IgD-negative memory B cell (primary cell): ENCODE data around the gene LDLRAD4. TPM values are rescaled to one million over a fixed set of nuclear protein-coding genes. Genes with fewer than 3 reads are reported as not detected.

ENCODE experiments used
- H3K27ac Mint-ChIP-seq, 3 donors: one replicate each; pipeline ENCODE4 v1.8.0; 2020 to 2022; ENCODE audit warnings: mild to moderate bottlenecking in 3 of 3, mixed read lengths in 3 of 3, moderate library complexity in 1 of 3
- H3K27me3 Mint-ChIP-seq: one replicate; pipeline ENCODE4 v1.8.0; 2021; ENCODE audit warnings: mixed read lengths
- H3K36me3 Mint-ChIP-seq: one replicate; pipeline ENCODE4 v1.8.0; 2020; ENCODE audit warnings: mild to moderate bottlenecking, mixed read lengths
- H3K4me1 Mint-ChIP-seq, 3 donors: one replicate each; pipeline ENCODE4 v1.8.0; 2020 to 2022; ENCODE audit warnings: mixed read lengths in 3 of 3, mild to moderate bottlenecking in 1 of 3
- H3K4me3 Mint-ChIP-seq, 4 donors: one replicate each; pipeline ENCODE4 v1.8.0; 2020 to 2022; ENCODE audit warnings: mild to moderate bottlenecking in 4 of 4, mixed read lengths in 4 of 4, moderate library complexity in 3 of 4
- H3K9me3 Mint-ChIP-seq, 3 donors: one replicate each; pipeline ENCODE4 v1.8.0; 2020 to 2021; ENCODE audit warnings: mixed read lengths in 3 of 3, mild to moderate bottlenecking in 1 of 3
- polyA plus RNA-seq: library from polyadenylated mRNA; unstranded; fragments of 300-500 nt; fragmentation: Illumina TruSeq; gene quantifications from one replicate; pipeline ENCODE4 v1.2.3, GENCODE V29; 2021

LDLRAD4 gene
- polyA plus RNA-seq, 1 donor from 2014 or later: 5.1 TPM

DNA sequence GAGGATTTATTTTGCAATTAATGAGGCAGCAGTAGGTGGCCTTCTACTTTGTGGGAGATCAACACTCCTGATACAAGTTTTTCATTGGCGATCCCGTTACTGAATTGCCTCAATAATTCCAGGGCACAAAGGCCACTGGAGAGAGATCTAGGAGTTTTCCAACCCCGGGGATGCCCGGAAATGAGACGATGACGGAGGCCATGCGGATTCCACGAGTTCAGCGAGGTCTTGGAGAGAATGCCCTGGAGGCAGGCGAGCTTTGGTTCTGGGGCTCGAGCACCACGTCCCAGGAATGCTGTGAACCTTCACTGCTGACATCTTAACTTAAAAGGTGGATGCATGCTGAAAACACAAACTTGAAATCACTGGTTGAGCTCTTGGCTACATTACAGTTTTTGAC lies 74.2 kb downstream of the LDLRAD4 start:
- H3K36me3 Mint-ChIP-seq: no peaks in the 10 kb centered on the region
- H3K4me1 Mint-ChIP-seq: peaks cover 5 to 12% (median 6%) of the 10 kb centered on the region in 3 donors

DNA sequence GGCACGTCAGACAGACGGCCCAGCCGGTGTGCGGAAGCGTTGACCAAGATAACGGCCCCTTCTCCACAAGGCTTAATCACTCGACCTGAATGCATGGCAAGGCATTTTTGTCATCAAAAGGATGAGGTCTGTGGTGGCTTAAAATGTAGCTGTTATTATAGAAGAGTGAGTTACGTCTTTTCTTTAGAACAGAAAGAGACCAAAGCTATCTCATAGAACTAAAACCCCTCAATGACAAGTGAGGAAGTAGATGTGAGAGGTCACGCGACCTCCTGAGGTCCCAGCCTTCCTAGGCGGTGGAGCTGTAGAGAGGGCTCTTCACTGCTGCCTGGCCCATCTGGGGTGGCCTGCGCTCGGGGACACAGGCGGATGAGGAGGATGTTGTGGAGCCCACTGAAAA lies 75.7 kb downstream of the LDLRAD4 start:
- no peaks in the 10 kb centered on the region for H3K36me3 Mint-ChIP-seq
- no peak overlapping the region for H3K4me3 Mint-ChIP-seq
- H3K4me1 Mint-ChIP-seq: peaks cover under 1 to 7% (median 2%) of the 10 kb centered on the region in 3 donors
- H3K27ac Mint-ChIP-seq: peak overlapping the region in 1 of 3 donors; percentile 61
- H3K9me3 Mint-ChIP-seq: peaks cover 0 to 1% (median 0%) of the 10 kb centered on the region in 3 donors
- H3K27me3 Mint-ChIP-seq: peaks cover 5% of the 10 kb centered on the region

More for the DNA sequence above, 74.2 kb downstream of the LDLRAD4 start:
- Mint-ChIP-seq H3K9me3 (peaks cover 0 to under 1% (median 0%) of the 10 kb centered on the region in 3 donors), H3K27ac (no peak overlapping the region), H3K27me3 (peaks cover 5% of the 10 kb centered on the region), H3K4me3 (no peak overlapping the region)

DNA sequence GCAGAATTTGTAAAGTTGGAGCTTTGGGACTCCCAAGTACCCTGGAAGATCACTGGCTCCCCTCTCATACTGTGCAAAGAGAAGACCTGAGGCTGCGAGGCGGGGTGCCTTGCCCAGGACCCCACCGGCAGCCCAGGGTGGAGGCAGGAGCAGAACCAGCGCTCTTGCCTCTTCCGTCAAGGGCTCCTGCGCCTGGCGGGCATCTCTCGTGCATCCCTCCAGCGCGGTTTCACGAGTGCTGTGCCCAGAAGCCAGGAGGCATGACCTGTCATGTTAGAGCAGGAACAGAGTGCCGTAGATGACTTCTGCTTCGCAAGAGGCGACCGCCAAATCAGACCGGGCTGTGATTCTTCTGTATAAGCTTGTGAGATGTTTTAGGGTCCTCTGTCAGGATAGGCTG lies 77.3 kb downstream of the LDLRAD4 start:
- Mint-ChIP-seq H3K36me3 (no peaks in the 10 kb centered on the region), H3K4me3 (no peak overlapping the region), H3K9me3 (peaks cover 0 to 1% (median 0%) of the 10 kb centered on the region in 3 donors), H3K27me3 (peaks cover 9% of the 10 kb centered on the region), H3K27ac (no peak overlapping the region), H3K4me1 (peaks cover 0 to 2% (median 0%) of the 10 kb centered on the region in 3 donors)

DNA sequence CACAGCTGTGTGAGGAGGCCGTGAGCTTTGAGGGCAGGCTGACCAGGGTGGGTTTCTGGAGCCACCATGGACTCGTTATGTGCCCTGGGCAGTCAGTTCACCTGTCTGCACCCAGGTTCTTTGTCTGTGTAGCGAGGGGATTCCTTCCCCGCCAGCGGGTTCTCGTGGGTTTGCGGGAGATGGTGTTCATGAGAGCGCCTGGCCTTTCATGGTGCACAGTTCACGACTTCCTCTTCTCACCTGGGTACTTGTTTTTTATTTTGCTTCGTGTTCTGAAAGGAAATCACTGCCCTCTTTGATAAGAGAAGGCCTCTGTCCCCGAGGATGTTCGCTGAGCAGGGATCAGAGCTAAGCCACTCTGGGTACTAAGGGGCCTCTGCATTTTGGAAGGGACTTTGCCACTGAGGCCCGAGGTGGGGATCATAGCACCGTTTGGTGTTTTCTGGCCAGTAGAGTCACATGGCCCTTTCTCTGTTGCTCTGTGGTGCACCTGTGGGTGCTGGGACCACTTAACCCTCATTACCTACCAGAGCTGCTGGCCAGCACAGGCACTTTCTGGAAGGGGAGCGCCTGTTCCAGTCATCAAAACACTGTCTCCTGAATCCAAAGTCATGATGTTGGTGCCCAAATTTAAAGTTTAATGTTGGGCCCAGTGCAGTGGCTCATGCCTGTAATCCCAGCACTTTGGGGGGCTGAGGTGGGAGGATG lies 78.5 kb downstream of the LDLRAD4 start:
- Mint-ChIP-seq H3K4me3 (no peak overlapping the region), H3K4me1 (no peaks in the 10 kb centered on the region), H3K27ac (peak overlapping the region in 1 of 3 donors; percentile 46), H3K27me3 (peaks cover 11% of the 10 kb centered on the region), H3K9me3 (peaks cover 0 to 1% (median 0%) of the 10 kb centered on the region in 3 donors), H3K36me3 (no peaks in the 10 kb centered on the region)

DNA sequence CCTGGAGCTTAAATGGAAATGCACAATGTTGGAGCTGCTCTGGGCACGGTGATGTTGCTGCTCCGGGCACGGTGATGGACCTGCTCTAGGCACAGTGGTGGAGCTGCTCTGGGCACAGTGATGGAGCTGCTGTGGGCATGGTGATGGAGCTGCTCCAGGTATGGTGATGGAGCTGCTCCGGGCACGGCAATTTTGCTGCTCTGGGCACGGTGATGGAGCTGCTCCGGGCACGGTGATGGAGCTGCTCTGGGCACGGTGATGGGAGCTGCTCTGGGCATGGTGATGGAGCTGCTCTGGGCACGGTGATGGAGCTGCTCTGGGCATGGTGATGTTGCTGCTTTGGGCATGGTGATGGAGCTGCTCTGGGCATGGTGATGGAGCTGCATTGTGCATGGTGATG lies 79.7 kb downstream of the LDLRAD4 start:
- Mint-ChIP-seq H3K27ac (no peak overlapping the region), H3K4me1 (peaks cover 0 to 7% (median under 1%) of the 10 kb centered on the region in 3 donors), H3K27me3 (peaks cover 16% of the 10 kb centered on the region), H3K9me3 (peaks cover 0 to 1% (median 0%) of the 10 kb centered on the region in 3 donors), H3K36me3 (no peaks in the 10 kb centered on the region), H3K4me3 (no peak overlapping the region)

DNA sequence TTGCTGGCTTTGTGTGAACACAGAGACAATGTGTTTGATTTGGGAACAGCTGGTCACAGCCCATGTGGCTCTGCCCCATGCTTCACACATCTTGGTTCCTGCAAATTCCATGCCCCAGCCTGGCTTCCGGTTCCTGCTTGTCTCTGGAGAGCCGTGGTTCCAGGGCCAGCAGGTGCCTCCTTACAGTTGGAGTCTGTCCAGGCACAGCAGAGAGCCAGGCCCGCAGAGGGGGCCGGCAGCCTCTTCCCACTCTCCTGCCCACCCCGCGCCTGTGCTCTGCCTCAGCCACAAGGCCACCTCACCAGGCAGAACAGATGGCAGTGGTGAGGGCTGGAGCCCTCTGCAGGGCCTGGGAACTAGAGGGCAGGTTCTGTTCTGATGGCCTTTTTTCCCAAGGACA lies 81.5 kb downstream of the LDLRAD4 start:
- Mint-ChIP-seq H3K36me3 (peaks cover 2% of the 10 kb centered on the region), H3K27me3 (peaks cover 20% of the 10 kb centered on the region), H3K9me3 (peaks cover 0 to 1% (median 0%) of the 10 kb centered on the region in 3 donors), H3K4me1 (peaks cover 0 to 7% (median 2%) of the 10 kb centered on the region in 3 donors), H3K4me3 (no peak overlapping the region), H3K27ac (no peak overlapping the region)

DNA sequence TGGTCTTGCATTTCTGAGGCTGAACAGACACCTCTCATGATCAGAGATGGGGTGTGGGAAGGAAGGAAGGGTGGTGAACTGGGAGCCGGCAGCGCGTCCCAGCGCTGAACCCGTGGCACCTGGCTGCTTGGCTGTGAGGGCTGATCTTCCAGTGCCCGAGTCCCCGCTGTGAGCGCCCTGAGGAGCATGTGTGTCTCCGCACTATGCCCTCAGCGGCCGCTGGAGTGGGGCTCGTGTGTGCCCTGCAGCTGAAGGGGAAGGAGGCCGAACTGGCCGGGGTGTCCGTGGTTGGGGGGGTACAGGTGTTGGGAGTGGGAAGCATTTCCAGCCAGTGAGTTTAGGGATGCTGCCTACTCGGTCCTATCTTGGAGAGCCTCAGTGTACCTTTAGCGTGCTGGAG lies 82.2 kb downstream of the LDLRAD4 start:
- Mint-ChIP-seq H3K4me3 (no peak overlapping the region), H3K27ac (no peak overlapping the region), H3K4me1 (peaks cover 0 to 7% (median 2%) of the 10 kb centered on the region in 3 donors)

DNA sequence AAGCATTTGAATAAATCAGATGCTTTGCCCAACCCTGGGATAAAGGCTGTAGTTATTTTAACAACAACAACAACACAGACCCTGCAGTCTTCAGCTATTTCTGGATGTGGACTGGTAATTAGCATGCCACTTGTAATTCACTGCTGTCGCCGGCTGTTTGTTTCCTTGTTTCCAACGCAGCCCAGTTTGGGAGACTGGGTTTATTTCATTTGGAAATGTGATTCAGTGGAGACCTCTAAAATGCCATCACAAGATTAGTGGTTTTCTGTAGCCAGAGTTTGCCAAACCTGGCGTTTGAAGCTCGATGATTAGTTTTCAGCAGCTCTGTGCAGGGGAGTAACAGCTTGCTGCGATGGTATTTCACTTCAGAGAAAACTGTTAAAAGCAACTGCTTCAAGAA lies 83.5 kb downstream of the LDLRAD4 start:
- Mint-ChIP-seq H3K36me3 (peaks cover 2% of the 10 kb centered on the region), H3K27ac (no peak overlapping the region), H3K9me3 (peaks cover 0 to 7% (median 1%) of the 10 kb centered on the region in 3 donors), H3K4me3 (no peak overlapping the region), H3K4me1 (peaks cover 0 to 7% (median 2%) of the 10 kb centered on the region in 3 donors), H3K27me3 (peaks cover 20% of the 10 kb centered on the region)

More for the DNA sequence above, 82.2 kb downstream of the LDLRAD4 start:
- peaks cover 2% of the 10 kb centered on the region for H3K36me3 Mint-ChIP-seq
- H3K9me3 Mint-ChIP-seq: peaks cover 0 to 6% (median 1%) of the 10 kb centered on the region in 3 donors
- H3K27me3 Mint-ChIP-seq: peaks cover 20% of the 10 kb centered on the region

DNA sequence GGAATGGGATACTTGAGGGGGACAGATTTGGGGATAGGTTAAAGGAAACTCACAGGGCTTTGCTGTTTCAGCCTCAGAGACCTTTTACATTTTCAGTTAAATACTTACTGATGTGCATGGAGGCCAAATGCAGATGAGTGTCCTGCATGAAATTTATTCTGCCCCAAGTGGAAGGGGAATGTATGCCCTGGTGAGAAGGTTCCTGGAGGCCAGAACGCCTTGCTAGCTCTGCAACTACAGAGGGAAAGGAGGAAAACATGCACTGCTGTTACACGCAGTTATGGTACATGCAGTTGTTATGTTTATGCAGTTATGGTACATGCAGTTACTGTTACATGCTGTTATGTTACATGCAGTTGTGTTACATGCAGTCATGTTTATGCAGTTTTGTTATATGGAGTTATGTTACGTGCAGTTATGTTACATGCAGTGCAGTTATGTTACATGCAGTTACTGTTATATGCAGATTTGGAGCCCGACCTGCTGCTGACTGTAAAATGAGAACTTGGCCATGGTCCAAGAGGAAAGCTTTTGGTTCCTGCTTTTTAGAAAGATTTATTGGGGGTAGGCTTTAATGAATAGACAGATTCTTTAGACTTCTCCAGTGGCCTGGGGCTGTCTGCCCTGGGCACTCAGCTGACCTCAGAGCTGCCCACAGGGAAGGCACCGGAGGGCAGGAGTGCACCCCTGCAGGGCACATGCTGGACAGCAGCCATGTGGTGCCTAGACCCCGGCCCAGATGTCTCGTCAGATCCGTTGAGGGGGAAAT lies 84.1 kb downstream of the LDLRAD4 start:
- no peak overlapping the region for H3K27ac Mint-ChIP-seq
- H3K4me3 Mint-ChIP-seq: no peak overlapping the region

DNA sequence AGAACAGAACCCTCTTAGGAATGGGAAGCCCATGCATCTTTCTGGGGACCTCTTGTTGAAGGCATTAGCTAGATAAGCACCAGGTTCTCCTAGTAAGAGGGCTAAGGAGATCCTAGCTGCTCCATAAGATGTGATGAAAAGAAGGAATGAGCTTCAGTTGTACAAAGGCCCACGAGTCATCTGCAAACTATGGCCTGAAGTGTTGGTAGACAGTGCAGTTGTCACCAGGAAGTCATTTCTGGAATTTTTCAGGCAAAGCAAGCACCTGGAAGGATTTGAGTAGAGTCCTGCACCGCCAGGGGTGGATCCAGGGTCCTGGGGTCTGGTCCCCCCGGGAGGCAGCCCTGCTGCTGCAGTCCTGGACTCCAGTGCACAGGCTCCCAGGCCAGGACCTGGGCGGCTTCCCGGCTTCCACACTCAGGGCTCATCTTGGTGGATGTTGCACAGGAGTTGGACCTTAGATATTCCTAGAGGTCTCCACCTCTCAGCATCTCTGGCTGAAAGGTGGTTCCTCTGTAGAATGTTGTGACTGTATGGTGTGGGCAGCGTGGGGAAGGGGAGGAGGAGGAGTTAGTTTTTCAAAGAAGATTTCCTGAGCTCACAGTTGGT lies 85.3 kb downstream of the LDLRAD4 start:
- no peak overlapping the region for H3K27ac Mint-ChIP-seq

More for the DNA sequence above, 84.1 kb downstream of the LDLRAD4 start:
- Mint-ChIP-seq H3K4me1 (peaks cover 0 to 7% (median 2%) of the 10 kb centered on the region in 3 donors), H3K9me3 (peaks cover 0 to 7% (median 1%) of the 10 kb centered on the region in 3 donors), H3K36me3 (peaks cover 2% of the 10 kb centered on the region), H3K27me3 (peaks cover 21% of the 10 kb centered on the region)

DNA sequence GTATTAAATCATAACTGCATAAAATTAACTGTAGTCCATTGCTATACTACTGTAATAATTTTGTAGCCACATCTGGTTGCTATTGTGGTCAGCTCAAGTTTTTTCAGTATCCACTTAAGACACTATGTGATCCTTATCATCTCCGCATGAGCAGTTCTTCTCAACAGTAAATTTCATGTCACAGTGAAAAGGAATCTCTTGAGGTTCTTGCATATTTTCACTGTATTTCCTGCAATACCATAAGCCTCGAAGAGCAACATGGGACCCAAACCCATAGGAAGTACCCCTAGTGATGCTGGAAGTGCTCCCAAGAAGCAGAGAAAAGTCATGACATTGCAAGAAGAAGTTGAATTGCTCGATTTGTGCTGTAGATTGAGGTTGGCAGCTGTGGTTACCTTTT lies 86.7 kb downstream of the LDLRAD4 start:
- Mint-ChIP-seq H3K27ac (no peak overlapping the region), H3K4me1 (peaks cover 0 to 11% (median 2%) of the 10 kb centered on the region in 3 donors), H3K4me3 (no peak overlapping the region), H3K27me3 (peaks cover 21% of the 10 kb centered on the region), H3K36me3 (peaks cover 2% of the 10 kb centered on the region), H3K9me3 (peaks cover 0 to 7% (median 0%) of the 10 kb centered on the region in 3 donors)

More for the DNA sequence above, 85.3 kb downstream of the LDLRAD4 start:
- Mint-ChIP-seq H3K4me1 (peaks cover 0 to 11% (median 2%) of the 10 kb centered on the region in 3 donors), H3K36me3 (peaks cover 2% of the 10 kb centered on the region), H3K9me3 (peaks cover 0 to 7% (median 0%) of the 10 kb centered on the region in 3 donors), H3K27me3 (peaks cover 21% of the 10 kb centered on the region), H3K4me3 (no peak overlapping the region)

DNA sequence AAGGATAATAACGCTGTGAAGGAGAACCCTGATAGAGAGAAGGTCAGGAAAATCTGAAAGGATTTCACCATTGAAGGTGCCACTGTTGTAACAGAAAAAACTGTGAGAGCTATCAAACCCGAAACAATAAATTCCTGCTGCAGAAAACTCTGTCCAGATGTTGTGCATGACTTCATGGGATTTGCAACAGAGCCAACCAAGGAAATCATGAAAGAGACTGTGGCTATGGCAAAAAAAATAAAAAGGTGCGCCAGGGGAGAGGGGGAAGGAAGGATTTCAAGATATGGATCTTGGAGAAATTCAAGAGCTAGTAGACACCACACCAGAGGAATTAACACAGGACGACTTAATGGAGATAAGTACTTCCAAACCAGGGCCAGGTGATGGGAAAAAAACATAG lies 88.0 kb downstream of the LDLRAD4 start:
- no peak overlapping the region for H3K4me3 Mint-ChIP-seq
- peaks cover 2% of the 10 kb centered on the region for H3K36me3 Mint-ChIP-seq
- H3K27me3 Mint-ChIP-seq: peaks cover 16% of the 10 kb centered on the region
- peaks cover 0 to 7% (median 2%) of the 10 kb centered on the region in 3 donors for H3K9me3 Mint-ChIP-seq
- H3K4me1 Mint-ChIP-seq: peaks cover 0 to 11% (median 2%) of the 10 kb centered on the region in 3 donors
- no peak overlapping the region for H3K27ac Mint-ChIP-seq

DNA sequence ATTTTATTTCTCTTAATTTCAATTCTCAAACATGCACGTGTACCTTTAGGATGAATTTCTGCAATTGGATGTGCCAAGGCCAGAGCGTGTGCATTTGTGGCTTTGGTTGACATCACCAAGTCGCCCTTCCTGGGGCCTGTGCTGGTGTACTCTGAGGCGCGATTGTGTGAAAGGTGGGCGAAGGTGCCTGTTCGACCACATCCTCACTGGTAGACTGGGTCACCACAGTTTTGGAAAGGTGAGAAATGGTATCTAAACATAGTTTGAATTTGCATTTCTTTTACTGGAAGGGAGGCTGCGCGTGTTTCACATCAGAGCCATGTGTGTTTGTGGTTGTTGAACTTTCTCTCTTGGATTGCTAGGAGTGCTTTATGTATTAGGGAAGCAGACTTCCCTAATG lies 89.8 kb downstream of the LDLRAD4 start:
- peaks cover 2% of the 10 kb centered on the region for H3K36me3 Mint-ChIP-seq
- peaks cover 0 to 7% (median 2%) of the 10 kb centered on the region in 3 donors for H3K9me3 Mint-ChIP-seq
- no peak overlapping the region for H3K27ac Mint-ChIP-seq
- no peak overlapping the region for H3K4me3 Mint-ChIP-seq
- H3K27me3 Mint-ChIP-seq: peaks cover 15% of the 10 kb centered on the region
- H3K4me1 Mint-ChIP-seq: peaks cover 0 to 4% (median under 1%) of the 10 kb centered on the region in 3 donors

DNA sequence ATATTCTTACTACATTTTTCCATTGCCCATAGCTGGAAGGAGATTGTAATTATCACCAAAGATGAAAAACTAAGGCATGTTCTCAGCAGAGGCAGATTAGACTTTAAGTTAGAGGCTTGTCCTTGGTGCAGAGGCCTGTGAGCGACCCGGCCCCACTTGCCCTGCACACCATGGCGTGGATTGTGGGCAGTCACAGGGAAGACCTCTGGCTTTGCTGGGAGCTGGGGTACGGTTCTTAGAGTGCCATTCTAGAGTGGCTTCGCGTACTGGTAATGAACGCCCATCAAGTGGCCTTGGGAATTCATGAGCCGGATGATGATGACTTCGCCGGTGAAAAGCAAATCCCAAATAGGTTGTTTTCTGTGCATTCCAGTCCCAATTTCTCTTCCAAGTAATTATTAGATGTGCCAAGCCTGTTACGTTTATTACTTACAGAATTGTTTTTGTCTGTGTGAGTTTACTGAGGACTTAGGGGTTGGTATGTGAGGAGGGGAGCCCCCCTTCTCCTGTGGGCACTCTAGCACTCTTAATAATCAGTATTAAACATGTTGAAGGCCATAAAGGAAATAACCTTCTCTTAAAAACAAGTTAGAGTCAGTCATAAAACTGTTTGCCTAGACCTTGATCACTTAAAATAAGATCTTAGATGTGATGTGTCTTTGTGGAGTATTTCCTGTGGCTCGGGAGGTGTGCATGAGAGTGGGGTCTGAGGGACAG lies 90.6 kb downstream of the LDLRAD4 start:
- Mint-ChIP-seq H3K36me3 (peaks cover 2% of the 10 kb centered on the region), H3K27ac (no peak overlapping the region), H3K9me3 (peaks cover 0 to 7% (median 2%) of the 10 kb centered on the region in 3 donors), H3K4me3 (no peak overlapping the region), H3K4me1 (peaks cover 0 to 4% (median 0%) of the 10 kb centered on the region in 3 donors), H3K27me3 (peaks cover 13% of the 10 kb centered on the region)
